ENCODE data around the gene IYD. TPM values are rescaled to one million over a fixed set of nuclear protein-coding genes. Genes with fewer than 3 reads are reported as not detected.

Gene IYD
- total RNA-seq, 1 experiment from 2014 or later: not detected

DNA sequence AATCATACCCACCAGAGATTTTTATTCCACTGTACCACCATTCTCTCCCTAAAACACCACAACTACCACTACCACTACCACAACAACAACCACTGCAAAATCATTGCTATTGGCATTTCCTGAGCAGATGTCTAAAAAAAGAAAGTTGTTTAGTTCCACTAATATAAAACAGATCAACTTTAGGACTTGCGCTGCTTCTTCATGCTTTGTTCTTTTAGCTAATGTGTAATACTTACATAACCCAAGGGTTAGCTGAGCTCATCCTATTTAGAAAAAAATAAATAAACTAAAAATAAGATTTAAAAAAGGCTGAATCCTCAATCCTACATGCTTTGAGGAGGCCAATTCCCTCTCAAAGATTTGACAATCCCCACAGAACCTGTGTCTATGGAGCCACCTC is 11.4 kb downstream of the IYD start:
- no peak overlapping the region for H3K56ac ChIP-seq (ENCODE audit: insufficient read length, low read depth, low read length)
- no peak overlapping the region for H3K27ac Mint-ChIP-seq
- H3K18ac ChIP-seq (ENCODE audit: insufficient read length, low read depth, low read length): no peak overlapping the region
- H4K91ac ChIP-seq (ENCODE audit: insufficient read length, low read depth, low read length): no peak overlapping the region
- WGBS (ENCODE audit: extremely low coverage, insufficient read length, low lambda C conversion rate): no CpG with 5 or more reads among the region's 1 CpG
- H3K79me1 ChIP-seq (ENCODE audit: insufficient read depth, low read depth, low read length, poor library complexity, severe bottlenecking): no peaks in the 10 kb centered on the region
- TF ChIP-seq, protein P1, sequence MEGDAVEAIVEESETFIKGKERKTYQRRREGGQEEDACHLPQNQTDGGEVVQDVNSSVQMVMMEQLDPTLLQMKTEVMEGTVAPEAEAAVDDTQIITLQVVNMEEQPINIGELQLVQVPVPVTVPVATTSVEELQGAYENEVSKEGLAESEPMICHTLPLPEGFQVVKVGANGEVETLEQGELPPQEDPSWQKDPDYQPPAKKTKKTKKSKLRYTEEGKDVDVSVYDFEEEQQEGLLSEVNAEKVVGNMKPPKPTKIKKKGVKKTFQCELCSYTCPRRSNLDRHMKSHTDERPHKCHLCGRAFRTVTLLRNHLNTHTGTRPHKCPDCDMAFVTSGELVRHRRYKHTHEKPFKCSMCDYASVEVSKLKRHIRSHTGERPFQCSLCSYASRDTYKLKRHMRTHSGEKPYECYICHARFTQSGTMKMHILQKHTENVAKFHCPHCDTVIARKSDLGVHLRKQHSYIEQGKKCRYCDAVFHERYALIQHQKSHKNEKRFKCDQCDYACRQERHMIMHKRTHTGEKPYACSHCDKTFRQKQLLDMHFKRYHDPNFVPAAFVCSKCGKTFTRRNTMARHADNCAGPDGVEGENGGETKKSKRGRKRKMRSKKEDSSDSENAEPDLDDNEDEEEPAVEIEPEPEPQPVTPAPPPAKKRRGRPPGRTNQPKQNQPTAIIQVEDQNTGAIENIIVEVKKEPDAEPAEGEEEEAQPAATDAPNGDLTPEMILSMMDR (conservative IDR thresholded peaks at IDR 0.05): no peak
- no peaks in the 10 kb centered on the region for H3K9me3 ChIP-seq (ENCODE audit: control insufficient read depth, low read depth, low read length)
- H2BK15ac ChIP-seq (ENCODE audit: low read depth, low read length): no peak overlapping the region
- no peak overlapping the region for H3T11ph ChIP-seq (ENCODE audit: low read length)
- no peaks in the 10 kb centered on the region for H3K23me2 ChIP-seq (ENCODE audit: insufficient read length, low read depth, low read length, poor library complexity, severe bottlenecking)
- H3K23ac ChIP-seq (ENCODE audit: insufficient read length, low read depth, low read length): no peak overlapping the region
- DNase-seq: no peak
- no peak overlapping the region for H2BK20ac ChIP-seq (ENCODE audit: low read depth, low read length, poor library complexity, severe bottlenecking)
- H3K4me3 Mint-ChIP-seq: no peak overlapping the region
- H2AK5ac ChIP-seq (ENCODE audit: insufficient read length, low read length): no peak overlapping the region
- no peaks in the 10 kb centered on the region for H3K79me2 ChIP-seq (ENCODE audit: insufficient read depth, low read length)
- H3K36me3 Mint-ChIP-seq (ENCODE audit: insufficient read depth in 1 of 3, low read depth in 3 of 3): no peaks in the 10 kb centered on the region
- no peak overlapping the region for H3K4me2 ChIP-seq (ENCODE audit: insufficient read depth, insufficient read length, low read length)
- no peak overlapping the region for H2BK5ac ChIP-seq (ENCODE audit: insufficient read length, low read length)
- no peak overlapping the region for H3K27ac ChIP-seq (ENCODE audit: insufficient read length, low read depth, low read length)
- no peaks in the 10 kb centered on the region for H3K9me3 Mint-ChIP-seq
- no peak overlapping the region for H3K14ac ChIP-seq (ENCODE audit: insufficient read depth, low read length)
- no peaks in the 10 kb centered on the region for H3K27me3 ChIP-seq (ENCODE audit: insufficient read depth, low read length)
- no peak overlapping the region for H2BK120ac ChIP-seq (ENCODE audit: low read depth, low read length, poor library complexity, severe bottlenecking)
- H2BK12ac ChIP-seq (ENCODE audit: insufficient read length, low read depth, low read length): no peak overlapping the region
- H4K20me1 ChIP-seq (ENCODE audit: control insufficient read depth, insufficient read depth, insufficient read length): no peaks in the 10 kb centered on the region
- no peaks in the 10 kb centered on the region for H3K4me1 Mint-ChIP-seq
- H4K8ac ChIP-seq (replicated peaks; ENCODE audit: insufficient read length, low read depth, low read length): no peak overlapping the region
- no peak overlapping the region for H3K4ac ChIP-seq (ENCODE audit: low read depth, low read length)
- no peak overlapping the region for H2AFZ ChIP-seq (ENCODE audit: low read length)
- no peak overlapping the region for H4K5ac ChIP-seq (ENCODE audit: insufficient read length, low read depth, low read length)
- H3K4me1 ChIP-seq (ENCODE audit: insufficient read depth, low read length): no peaks in the 10 kb centered on the region
- no peak overlapping the region for H3K9ac ChIP-seq (ENCODE audit: extremely low read depth, insufficient read length, low read length)
- H3K27me3 Mint-ChIP-seq (ENCODE audit: low read depth): peaks cover 10% of the 10 kb centered on the region
